ENCODE results near the gene THAP4. TPM values are rescaled to one million over a fixed set of nuclear protein-coding genes. Genes with fewer than 3 reads are reported as not detected.
"Not testable (repeated sequence)": the region's sequence is repeated elsewhere in the genome, so short reads cannot be mapped to it uniquely, and the experiment has no call there.

Gene THAP4
- total RNA-seq, 1 donor from 2014 or later: 42.5 TPM

- H3K36me3 Mint-ChIP-seq (ENCODE audit: low read depth, unreplicated experiment): peaks cover 25% of the 10 kb centered on the region
- no peaks in the 10 kb centered on the region for H3K9me3 Mint-ChIP-seq (ENCODE audit: unreplicated experiment)
- no peak for DNase-seq (ENCODE audit: low spot score)
Observed at GRCh38 chr2:241666627-241667400, 29.9 kb upstream of the THAP4 start.

GRCh38 chr2:241665731-241666440, 28.9 kb upstream of the THAP4 start:
- no peak overlapping the region for H3K4me3 Mint-ChIP-seq (ENCODE audit: unreplicated experiment)
- no peak for DNase-seq (ENCODE audit: low spot score)

More at GRCh38 chr2:241666627-241667400, 29.9 kb upstream of the THAP4 start:
- Mint-ChIP-seq H3K27me3 (ENCODE audit: unreplicated experiment) (no peaks in the 10 kb centered on the region), H3K4me3 (ENCODE audit: unreplicated experiment) (no peak overlapping the region), H3K27ac (ENCODE audit: unreplicated experiment) (no peak overlapping the region), H3K4me1 (ENCODE audit: unreplicated experiment) (no peaks in the 10 kb centered on the region)
- TF ChIP-seq CTCF (IDR thresholded peaks at IDR 0.05; ENCODE audit: unreplicated experiment): no peak

GRCh38 chr2:241662731-241663130, 25.8 kb upstream of the THAP4 start:
- DNase-seq (ENCODE audit: low spot score); H3K4me1 Mint-ChIP-seq (ENCODE audit: unreplicated experiment); H3K9me3 Mint-ChIP-seq (ENCODE audit: unreplicated experiment); H3K27ac Mint-ChIP-seq (ENCODE audit: unreplicated experiment); H3K4me3 Mint-ChIP-seq (ENCODE audit: unreplicated experiment); H3K27me3 Mint-ChIP-seq (ENCODE audit: unreplicated experiment): not testable (repeated sequence)
- peaks cover 26% of the 10 kb centered on the region for H3K36me3 Mint-ChIP-seq (ENCODE audit: low read depth, unreplicated experiment)

More at GRCh38 chr2:241665731-241666440, 28.9 kb upstream of the THAP4 start:
- Mint-ChIP-seq H3K27me3 (ENCODE audit: unreplicated experiment) (peaks cover 2% of the 10 kb centered on the region), H3K9me3 (ENCODE audit: unreplicated experiment) (no peaks in the 10 kb centered on the region), H3K36me3 (ENCODE audit: low read depth, unreplicated experiment) (peaks cover 24% of the 10 kb centered on the region), H3K27ac (ENCODE audit: unreplicated experiment) (no peak overlapping the region), H3K4me1 (ENCODE audit: unreplicated experiment) (no peaks in the 10 kb centered on the region)
- no peak for TF ChIP-seq CTCF (IDR thresholded peaks at IDR 0.05; ENCODE audit: unreplicated experiment)

- no peak overlapping the region for H3K4me3 Mint-ChIP-seq (ENCODE audit: unreplicated experiment)
- peaks cover 31% of the 10 kb centered on the region for H3K36me3 Mint-ChIP-seq (ENCODE audit: low read depth, unreplicated experiment)
Observed at GRCh38 chr2:241660593-241661213, 23.7 kb upstream of the THAP4 start.

More at GRCh38 chr2:241660593-241661213, 23.7 kb upstream of the THAP4 start:
- H3K27me3 Mint-ChIP-seq (ENCODE audit: unreplicated experiment): peaks cover 2% of the 10 kb centered on the region
- no peaks in the 10 kb centered on the region for H3K4me1 Mint-ChIP-seq (ENCODE audit: unreplicated experiment)
- no peaks in the 10 kb centered on the region for H3K9me3 Mint-ChIP-seq (ENCODE audit: unreplicated experiment)
- DNase-seq (ENCODE audit: low spot score): no peak
- no peak for TF ChIP-seq CTCF (IDR thresholded peaks at IDR 0.05; ENCODE audit: unreplicated experiment)
- no peak overlapping the region for H3K27ac Mint-ChIP-seq (ENCODE audit: unreplicated experiment)
